GM20431 (cell line): Measurements from ENCODE around the gene CSK.
"Not testable (repeated sequence)": the region's sequence is repeated elsewhere in the genome, so short reads cannot be mapped to it uniquely, and the experiment has no call there.

Experiments
- in situ Hi-C: fragments of 300-500 bp; cut with MseI, MboI; formaldehyde crosslinking; loops from one replicate; pipeline ENCODE4 v1.15.0; 2020; ENCODE audit warnings: low sequenced_read_pairs; ENCODE audit not compliant: unreplicated experiment

Gene CSK

DNA sequence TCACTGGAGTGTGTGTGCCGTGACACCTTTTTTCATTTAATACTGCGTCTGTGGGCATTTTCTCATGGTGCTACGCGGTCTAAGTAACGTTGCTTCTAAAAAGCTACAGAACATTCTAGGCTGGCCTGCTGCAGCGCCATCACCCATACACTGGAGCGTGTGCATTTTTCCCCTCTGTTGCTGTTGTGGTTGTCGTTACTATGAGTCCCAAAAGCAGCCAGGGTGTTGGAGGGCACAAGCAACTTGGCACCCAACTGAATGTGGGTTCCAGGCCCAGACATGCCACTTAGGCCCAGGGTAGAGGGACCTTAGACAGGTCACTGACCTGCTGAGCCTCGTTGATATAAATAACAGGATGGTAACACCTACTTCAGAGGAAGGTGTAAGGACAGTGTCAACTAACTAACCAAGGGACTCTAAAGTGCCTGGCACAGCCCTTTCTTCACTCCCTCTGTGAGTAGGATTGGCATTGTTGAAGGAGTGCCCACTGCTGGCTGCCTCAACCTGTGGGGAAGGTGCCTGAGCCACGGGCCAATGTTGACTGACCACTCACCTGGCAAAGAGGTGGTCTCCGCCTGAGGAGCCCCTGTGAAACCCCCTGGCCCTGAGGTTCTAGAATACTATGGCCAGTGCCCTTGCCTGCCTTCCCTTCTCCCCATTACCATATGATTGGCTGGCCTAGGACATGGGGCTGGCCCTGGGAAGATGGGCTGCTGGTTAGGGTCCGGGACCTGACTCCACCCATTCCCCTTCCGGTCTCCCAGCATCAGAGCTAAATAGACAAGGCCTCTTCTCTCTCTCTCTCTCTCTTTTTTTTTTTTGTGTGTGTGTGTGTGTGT lies 3.5 kb downstream of the CSK start:
- in situ Hi-C loops = no loop called here

DNA sequence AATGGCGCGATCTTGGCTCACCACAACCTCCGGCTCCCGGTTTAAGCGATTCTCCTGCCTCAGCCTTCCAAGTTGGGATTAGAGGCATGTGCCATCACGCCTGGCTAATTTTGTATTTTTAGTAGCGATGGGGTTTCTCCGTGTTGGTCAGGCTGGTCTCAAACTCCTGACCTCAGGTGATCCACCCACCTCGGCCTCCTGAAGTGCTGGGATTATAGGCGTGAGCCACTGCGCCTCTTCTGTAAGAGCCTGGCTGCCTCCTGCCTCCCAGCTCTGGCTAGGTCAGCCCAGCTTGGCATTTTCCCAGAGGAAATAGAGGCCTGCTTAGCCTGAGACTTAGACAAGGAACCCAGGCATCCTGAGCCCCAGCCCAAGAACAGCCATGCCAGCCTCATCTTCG lies 4.2 kb downstream of the CSK start:
- in situ Hi-C loops = not testable (repeated sequence)

DNA sequence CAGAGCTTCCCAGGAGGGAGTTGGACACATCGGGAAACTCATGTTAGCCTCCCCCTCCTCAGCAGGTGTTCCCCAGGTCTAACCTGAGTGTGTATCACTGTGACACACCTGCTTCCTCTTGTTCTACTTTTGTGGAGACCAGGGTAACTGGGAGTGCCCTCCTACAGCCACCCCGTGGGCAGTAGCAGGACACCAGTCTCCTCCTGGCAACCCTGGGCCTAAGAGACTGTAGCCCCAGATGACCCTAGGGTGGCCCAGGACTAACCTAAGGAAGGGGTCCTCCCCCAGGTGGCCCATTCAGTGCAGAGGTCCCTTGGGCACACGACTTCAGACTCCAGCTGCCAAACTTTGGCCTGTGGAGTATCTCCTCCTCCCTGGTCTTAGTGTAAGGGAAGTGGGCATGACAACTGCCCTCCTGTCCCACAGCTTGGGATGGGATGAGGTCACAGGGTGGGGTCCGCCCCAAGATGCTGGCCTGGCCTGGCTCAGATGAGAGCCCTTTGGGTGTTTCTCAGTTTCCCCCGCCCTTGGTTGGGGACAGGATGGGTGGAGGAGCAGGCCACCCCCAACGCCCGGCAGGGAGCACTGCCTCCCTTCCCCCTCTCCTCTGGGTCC lies 4.8 kb downstream of the CSK start:
- in situ Hi-C loops = no loop called here

DNA sequence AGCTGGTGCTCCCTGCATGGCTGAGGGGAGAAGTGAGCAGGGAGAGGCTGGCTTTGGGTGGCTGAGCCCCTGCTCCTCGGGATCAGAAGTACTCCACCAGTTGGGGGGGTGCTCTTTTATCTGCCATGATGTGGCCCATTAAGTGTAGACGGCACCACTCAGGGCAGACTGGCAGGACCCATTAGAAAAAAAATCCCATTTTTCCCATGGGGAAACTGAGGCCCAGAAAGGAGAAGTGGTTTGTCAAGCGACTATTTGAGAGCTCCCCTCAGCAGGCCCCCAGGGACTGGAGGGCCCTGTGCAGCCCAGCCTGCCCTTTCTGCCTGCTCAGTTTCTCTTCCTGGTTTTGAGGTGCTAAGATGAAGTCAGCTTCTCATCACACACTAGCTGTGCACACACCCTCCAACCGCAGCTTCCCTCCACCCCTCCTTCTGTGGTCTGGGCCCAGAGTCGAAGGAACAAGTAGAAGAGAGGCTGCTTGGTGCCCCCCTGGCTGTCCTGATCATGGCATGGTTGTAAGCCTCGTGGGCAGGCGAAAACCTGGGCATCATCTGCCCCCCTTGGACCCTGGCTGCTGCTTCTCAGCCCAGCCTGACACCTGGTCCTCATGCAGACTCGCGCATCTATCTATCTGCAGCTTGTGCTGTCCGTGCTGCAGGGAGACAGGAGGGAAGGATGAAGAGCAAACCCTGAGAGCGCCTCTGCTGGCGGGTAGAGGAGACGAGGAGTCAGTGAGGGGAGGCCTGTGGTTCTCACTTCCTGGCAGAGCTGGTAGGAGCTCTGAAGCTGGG lies 5.6 kb downstream of the CSK start:
- in situ Hi-C loops = no loop called here

DNA sequence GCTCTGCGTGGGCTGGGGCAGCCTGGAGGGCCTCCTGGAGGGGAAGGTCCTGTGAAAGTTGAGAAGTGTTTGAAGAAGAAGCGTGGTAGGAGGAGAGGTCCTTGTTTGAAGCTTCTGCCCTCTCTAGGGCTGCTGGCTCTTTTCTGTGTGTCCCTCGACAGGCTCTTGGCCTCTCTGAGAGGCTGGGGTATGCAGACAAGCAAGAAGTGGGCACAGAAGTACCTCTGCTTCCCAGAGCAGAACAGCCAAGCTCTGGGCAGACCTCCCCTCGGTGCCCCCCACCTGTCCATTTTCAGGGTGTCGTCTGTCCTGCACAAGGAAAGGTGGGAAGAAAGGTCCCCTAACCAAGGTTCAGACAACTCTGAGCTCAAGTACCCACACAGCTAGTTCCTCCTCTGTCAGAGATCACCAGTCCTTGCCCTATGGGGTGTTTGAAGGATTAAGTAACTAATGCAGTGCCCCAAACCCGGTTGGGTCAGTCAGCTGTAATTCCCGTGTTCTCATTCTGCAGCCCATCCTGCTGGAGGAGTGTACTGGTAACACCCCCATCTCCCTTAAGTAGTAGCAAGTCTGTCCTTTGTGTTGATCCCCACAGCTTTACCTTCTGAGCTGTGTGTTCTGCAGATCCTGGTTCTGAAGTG lies 6.3 kb downstream of the CSK start:
- in situ Hi-C loops = no loop called here

DNA sequence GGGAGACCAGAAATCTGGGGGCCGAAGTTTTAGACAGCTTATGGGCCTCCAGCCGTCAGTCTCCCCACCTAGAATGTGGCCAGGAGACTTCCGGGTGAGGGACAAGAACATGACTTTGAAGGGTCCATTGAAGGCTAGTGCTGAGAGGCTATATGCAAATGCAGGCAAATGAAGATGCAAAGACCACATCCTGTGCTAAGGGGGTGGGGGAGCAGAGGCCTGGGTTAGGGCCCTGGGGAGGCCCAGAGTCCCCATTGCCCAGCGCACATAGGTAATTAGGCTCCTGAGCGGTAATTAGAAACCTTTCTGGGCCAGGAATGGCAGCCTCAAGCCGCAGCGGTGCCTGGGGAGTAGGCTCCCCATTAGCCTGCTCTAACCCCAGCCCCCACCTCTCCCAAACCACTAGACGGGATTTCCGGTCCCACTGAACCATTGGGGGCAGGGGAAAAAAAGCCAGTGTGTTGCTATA lies 6.8 kb downstream of the CSK start:
- in situ Hi-C loops = no loop called here

DNA sequence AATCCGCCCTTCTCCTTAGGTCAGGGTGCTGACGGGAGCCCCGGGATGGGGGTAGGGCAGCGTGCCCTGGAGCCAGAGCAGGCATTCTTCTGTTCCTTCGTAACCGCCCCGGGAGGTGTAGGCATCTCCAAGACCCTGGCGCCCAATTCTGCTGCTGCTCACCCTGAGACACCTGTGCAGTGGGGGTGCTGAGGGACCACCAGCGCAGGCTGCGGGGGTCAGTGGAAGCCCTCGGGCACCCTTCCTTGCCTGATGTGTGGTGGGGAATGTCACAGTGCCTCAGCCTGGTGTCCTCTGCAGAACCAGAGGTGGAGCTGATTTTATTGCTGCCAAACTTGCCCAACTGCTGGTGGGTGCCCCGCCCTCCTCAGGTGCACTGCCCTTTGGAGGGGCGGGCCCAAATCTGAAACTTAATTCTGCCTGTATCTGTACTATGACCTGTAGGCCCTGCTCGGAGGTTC lies 7.3 kb downstream of the CSK start:
- in situ Hi-C loops = no loop called here

DNA sequence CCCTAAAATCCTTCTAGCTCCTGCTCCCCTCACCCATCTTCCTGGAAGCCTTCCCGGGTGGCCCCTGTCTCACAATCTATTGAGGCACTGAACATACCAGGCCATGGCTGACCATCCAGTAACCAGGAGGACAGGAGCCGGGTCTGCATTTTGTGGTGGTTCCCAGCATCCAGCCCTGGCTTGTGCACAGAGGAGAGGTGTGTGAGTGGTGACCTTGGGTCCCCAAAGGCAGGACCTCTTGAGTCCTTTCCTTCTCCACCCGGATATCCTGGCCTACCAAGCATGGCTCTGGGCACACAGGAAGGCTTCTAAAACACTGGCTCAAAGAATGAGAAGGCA lies 7.8 kb downstream of the CSK start:
- in situ Hi-C loops = no loop called here

DNA sequence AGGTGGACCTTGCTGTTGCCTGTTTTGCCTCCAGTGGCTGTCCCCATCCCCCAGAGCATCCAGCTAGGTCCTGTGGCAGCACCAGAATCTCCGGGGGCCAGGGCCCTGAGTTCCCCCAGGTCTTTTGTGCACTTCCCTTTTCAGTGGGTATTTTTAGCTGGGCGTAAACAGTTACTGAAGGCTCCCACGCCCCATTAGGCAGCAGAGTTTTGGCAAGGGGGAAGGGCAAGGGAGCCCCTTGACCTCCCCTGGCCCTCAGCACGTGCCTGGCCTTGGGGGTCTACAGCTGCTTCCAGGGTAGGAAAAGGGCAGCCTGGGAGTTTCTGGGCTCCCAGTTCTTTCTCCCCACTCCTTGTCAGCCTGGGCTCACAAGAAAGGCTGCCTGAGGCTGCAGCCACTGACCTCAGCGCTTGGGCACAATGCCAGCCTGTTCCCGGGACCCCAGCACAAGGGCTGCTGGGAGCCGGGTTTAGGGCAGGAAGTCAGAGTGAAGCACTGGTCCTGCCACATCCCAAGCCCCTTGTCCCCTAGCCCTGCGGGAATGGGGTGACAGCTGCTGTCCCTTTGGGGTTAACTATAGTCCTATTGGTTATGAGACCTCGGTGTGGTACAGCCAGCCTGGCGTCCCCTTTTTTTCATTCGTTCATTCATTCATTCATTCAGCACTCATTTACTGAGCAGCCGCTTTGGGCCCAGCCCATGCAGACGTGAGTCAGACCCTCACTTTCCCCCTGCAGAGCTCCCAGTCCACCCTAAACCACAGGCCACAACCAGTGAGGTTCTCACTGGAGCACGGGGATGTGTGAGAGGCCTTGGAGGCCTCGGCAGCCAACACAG lies 8.4 kb downstream of the CSK start:
- in situ Hi-C loops = no loop called here

DNA sequence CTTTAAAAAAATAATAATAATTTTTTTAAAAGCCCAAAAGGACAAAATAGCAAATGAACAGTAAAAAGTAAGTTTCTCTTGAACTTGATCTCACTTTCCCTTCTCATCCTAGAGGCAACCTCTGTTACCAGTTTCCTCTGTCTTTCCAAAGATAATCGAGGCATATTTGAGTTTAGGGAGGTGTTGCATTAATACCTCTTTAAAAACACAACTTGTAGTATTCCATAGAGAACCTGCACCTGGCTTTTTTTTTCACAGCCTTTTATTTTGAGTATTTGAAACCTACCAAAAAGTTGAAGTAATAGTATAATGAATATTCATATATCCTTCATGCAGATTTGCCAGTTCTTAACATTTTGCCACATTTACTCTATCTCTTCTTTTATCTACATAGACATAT lies 9.1 kb downstream of the CSK start:
- in situ Hi-C loops = no loop called here

DNA sequence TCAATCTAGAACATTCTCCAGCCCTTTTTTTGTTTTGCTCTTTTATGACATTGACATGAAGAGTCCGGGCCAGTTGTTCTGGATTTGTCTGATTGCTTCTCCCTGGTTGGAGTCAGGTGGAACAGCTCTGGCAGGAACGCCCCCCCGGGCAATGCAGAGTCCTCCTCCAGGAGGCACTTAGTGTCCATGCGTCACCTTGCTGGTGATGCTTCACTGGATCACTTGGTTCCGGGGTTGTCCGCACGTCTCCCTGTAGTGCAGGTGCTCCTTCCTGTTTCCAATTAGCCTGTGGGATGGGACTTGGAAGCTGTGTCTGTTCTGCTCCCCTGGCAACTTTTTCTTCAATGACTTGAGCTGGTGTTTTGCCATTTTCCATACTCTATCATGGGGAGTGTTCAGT lies 9.8 kb downstream of the CSK start:
- in situ Hi-C loops = no loop called here

DNA sequence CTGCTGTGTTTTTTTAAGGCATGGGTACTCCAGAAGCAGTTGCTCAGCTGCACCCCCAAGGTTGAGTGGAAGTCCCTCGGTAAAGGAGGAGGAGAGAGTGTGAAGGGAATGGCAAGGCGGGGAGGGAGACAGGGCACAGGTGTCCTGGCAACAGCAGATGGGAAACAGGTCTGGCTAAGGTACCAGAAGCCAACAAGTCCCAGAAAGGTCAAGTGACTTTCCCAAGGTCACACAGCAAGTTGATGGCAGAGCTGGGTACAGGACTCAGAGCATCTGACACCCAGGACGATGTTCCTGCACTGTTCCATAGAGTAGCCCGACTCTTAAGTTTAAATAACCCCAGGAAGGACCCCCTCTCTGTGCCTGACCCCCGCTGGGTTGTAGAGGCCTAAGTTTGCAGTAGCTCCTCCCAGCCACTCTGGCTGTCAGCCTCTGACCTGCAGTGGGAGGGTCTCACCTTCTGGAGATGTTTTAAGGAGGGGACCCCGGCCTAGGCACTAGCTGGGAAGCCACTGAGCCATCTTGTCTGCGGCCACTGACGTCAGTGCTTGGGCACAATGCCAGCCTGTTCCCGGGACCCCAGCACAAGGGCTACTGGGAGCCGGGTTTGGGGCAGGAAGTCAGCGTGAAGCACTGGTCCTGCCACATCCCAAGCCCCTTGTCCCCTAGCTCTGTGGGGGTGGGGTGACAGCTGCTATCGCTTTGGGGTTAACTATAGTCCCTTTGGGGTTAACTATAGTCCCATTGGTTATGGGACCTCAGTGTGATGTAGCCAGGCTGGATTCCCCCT lies 10.5 kb downstream of the CSK start:
- in situ Hi-C loops = no loop called here

DNA sequence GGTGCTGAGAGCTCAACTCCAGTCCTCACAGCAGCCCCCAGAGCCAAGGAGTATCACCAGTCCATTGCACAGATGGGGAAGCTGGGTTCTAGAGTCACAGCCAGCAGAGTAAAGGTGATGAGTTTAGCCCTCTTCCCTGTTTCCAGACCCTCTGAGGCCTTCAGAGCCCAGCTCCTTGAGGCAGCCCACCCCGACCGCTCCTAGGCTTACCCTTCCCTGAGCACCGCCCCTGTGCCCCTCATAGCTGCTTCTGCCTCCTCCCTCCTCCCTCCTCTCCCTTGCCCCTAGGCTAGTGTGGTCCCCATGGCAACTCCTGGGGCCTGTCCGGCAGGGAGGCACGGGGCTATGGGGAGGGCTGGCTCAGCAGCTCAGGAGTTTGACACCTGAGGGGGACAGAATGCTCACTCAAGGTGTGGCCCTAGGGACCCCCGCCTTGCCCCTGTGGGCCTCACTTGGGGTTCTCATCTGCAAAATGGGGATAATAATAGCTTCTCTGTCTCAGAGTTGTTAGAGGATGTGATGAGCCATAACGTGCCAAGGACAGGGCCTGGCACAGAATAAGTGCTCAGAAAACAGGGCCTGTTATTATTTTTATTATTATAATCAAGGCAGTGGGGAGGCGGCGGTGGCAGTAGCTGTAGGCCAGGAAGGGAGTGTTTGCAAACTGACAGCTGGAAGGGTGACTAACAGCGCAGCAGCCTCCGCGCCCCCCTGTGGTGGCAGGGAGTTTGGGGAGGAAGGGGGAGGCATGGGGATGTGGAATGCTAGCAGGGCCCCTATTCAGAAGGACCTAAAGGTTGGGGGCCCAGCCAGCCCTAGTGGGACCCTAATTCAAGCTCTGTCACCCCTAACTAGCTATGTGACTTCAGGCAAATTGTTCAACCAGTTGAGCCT lies 11.5 kb downstream of the CSK start:
- in situ Hi-C loops = no loop called here

DNA sequence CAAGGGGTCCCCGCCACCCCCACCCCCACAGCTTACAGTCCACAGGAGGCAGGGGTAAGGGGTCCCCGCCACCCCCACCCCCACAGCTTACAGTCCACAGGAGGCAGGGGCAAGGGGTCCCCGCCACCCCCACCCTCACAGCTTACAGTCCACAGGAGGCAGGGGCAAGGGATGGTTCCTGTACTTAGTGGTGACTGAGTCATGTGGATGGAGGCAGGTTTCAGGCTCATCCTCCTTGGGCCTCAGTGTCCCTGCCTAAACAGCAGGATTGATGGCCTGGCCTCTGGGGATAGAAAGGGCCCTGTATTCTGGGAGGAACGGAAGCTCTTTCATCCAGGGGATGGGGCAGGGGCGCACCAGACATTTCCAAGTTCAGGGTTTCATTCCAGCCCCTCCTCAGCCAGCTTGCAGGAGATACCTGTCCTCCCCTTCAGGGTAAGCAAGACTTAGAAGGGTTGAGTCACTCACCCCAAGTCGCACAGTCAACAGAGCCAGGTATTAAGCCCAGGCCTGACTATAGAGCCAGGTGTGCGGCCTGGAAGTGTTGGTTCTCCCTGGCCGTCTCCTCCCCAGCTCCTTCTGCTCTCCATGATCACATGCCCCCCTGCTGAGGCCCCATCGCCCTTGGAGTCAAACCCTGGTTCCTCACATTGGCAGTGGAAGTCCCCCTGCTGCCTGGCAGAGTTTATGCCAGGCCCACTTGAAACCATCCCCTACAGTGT lies 12.5 kb downstream of the CSK start:
- in situ Hi-C loops = no loop called here

DNA sequence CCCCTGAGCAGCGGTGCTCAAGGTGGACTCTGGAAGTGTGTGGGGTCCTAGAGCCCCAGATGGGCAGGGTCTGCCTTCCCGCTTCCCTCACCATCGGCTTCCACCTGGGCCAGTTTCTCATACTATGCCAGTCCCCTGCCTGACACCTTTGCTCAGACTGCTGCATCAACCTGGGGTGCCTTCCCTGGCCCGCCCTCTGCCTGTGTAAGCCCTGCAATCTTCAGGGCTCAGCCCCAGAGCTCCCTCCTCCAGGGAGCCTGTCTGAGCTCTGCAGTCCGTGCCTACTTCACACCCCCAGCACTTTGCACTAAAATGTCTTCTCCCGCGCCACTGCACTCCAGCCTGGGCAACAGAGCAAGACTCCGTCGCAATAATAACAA lies 13.1 kb downstream of the CSK start:
- in situ Hi-C loops = no loop called here

DNA sequence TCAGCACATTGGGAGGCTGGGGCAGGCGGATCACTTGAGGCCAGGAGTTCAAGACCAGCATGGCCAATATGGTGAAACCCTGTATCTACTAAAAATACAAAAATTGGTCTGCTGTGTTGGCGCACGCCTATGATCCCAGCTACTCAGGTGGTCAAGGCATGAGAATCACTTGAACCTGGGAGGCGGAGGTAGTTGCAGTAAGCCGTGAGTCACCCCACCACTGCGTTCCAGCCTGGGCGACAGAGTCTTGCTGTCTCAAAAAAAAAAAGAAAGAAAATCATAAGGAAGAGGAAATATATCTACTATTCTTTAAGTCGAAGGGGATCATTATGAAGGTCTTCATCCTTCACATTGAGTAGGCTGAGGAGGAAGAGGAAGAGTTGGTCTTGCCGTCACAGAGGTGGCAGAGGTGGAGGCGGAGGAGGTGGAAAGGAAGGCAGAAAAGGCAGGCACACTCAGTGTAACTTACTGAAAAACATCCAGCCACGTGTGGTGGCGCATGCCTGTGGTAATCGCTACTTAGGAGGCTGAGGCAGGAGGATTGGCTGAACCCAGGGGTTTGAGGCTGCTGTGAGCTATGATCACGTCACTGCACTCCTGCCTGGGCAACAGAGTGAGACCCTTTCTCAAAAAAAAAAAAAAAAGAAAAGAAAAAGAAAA lies 14.2 kb downstream of the CSK start:
- in situ Hi-C loops = no loop called here
